Activated CD4-positive, CD25-positive, alpha-beta regulatory T cell treated with anti-CD3 and anti-CD28 coated beads, Interleukin-2, amount 50 U/mL, for 16 hours (primary cell): ENCODE measurements around the gene RSPH6A.
"Not testable (repeated sequence)": the region's sequence is repeated elsewhere in the genome, so short reads cannot be mapped to it uniquely, and the experiment has no call there.

Source experiments
- DNase-seq: peaks from one replicate; pipeline ENCODE4 v3.0.0-alpha.2; 2020; ENCODE audit warnings: low read depth, low spot score

RSPH6A gene

DNA sequence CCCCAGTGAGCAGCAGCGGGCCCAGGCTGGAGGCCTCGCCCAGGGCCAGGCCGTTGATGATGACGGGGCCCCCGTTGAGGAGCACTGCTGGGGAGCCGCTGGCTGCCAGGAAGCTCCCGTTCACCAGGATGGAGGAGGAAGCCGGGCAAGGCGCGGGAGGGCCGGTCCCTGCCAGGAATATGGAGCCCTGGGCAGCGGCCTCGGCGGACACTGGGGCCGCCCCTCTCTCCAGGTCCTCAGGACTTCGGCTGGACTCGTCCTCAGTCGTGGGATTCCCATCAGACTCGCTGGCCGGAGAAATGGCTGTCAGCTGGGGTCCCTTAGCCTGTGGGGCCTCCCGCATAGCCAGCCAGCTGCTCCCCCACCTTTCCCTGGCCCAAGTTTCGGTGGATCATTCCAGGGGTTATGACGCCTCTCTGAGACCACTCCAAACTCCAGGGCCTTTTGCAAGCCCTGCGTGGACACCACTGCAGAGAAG is 48.2 kb downstream of the RSPH6A start:
- DNase-seq = no peak

DNA sequence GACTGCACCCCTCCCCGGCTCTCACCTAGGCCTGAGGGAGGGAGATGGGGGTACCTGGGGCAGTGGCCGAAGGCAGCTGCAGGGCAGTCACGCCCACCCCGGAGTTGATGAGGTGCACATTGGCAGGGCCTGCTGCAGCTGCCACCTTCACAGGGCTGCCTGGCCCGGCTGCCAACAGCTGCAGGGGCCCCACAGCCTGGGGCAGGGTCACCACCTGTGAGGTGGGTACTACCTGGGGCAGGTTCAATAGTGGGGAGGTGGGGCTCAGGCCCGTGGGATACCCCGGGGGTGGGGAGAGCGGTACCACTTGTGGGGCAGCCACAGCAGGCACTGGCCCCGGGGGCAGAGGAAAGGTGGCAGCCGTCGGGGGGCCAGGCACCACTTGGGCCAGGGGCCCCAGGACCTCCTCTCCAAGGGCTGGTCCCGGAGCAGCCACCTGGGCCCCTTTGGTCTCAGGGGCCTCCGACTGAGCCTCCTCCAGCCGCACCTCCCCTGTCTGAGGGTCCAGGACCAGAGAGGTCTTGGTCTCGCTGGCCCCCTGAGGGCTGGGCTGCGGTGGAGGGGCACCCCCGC is 48.7 kb downstream of the RSPH6A start:
- DNase-seq = no peak

DNA sequence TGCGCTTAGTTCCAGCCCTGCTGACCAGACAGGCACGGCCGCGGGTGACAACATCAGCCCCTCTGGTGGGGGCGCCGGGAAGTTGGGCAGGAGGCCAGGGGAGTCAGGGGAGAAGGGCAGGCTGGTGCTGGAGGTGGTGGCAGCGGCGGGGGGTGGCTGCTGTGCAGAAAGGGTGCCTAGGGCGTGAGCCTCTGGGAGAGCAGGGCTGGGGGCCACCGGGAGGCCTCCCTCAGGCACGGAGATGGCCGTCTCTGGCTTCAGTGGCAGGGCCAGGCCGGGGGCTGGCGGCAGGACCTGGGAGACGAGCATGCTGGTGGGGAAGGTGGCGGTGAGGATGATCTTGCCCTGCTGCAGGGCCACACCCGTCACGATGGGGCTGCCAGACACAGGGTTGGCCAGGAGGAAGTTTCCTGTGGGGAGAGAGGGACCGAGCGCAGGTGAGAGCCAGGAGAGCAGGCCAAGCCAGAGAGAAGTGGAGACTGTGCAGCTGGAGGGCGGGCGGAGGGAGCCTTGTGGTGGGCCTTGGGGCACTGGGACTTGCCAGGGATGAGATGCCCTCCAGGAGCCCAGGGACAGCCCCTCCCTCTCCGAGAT is 49.3 kb downstream of the RSPH6A start:
- DNase-seq = no peak

DNA sequence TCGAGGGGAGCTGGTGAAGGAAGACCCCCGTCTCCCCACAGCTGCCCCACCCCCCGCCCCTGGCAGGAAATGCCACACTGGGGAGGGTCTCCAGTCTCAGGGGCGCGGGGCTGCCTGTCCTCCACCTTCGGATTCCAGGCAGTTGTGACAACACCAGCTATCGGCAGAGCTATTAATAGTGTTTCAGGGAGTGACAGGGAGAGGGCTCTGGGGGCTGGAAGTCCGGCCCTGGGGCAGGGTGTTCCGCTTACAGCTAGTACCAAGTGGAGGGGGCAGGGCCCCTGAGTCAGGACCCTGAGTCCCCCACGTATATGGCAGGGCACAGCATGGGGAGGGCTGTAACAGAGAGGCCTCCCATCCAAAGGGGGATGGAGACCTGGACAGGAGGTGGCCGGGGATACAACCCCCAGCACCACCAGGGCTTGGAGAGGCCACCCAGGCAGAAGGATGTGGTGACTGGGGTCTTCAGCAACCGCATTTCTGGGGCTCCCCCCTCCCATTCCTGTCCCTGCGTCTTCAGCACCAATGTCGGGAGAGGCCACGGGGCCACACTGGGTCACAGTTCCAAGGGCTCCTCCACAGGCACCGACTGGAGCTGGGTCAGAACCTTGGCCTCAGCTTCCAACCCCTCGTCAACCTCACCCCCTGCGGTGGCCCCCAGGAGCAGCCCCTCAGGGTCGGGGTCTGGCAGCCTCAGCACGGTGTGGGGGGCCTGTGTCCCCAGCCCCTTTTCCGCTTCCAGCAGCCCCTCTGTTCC is 50.0 kb downstream of the RSPH6A start:
- no peak for DNase-seq

DNA sequence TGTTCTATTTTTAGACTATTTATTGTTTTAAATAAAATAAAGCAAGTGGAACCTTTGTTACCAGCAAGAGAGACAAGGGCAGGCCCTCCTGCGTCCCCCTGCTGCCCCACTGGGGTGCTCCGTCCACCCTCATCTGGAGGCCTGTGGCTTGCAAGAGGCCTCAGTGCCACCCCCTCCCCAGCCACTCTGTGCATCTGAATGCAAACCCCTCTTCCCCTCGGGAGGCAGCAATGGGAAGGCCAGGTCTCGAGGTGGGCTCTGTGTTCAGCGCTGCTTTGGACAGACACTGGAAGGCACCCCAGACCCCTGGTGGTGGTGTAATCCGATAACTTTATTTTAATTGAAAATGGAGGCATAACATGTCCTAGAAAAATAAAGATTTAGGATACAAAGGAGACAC is 50.6 kb downstream of the RSPH6A start:
- no peak for DNase-seq

DNA sequence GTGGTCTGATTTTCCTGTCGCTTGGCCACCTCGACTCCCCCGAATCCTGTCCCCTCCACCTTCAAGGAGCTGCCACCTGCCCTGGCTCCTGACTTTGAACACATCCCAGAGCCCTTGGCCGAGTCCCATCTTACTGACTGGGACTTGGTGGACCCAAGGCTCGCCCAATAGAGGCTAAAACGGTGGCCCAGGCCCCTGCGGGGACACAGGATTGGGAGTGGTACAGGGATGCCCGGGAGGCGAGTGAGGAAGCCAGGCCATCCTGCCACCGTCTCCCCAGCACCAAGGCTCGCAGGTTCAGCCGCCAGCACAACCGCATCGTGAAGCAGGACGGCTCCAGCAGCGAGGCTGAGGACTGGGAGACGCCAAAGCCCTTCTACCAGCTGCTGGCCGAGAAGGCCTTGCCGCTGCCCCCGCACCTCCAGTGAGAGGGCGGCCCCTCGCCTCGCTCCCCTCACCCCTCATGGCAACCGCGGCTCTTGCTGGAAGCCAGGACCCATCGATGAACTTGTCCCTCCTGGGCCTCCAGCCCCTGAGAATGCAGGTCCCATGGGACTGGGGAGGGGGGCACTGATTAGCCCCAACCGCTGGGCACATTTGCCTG is 51.3 kb downstream of the RSPH6A start:
- no peak for DNase-seq

DNA sequence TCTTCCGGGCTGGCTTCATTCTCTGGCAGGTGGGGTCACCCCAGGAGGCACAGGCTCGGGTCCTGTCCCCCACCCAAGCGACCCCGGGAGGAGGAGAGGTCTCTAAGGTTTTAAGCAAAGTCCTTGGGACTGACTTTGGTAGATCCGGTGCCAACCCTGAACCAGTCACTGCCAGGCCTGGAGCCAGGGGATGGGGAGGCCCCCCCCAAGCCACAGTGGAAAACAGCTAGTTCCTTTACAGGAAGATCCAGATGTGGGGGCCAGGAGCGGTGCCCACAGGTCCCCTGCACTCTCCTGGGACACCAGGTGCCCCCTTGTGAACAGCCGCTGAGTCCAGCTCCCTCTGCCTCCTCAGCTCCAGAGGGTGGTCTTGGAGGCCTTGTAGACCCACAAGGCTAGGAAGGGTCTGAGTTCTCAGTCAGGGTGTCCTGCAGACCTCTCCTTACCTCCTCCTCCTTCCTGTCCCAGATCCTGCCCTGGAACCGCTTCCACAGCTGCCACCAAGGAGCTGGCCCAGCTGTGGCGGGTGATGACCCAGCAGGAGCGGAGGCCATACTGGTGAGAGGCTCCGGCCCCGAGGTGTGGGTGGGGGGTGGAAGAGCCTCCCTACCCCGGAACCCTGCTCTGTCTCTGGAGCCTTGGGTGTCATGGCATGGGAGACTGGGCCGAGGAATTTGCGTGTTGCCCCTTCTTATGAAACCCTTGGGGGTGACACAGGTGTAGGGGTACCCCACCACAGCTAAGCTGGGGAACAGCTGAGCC is 52.1 kb downstream of the RSPH6A start:
- DNase-seq = no peak

DNA sequence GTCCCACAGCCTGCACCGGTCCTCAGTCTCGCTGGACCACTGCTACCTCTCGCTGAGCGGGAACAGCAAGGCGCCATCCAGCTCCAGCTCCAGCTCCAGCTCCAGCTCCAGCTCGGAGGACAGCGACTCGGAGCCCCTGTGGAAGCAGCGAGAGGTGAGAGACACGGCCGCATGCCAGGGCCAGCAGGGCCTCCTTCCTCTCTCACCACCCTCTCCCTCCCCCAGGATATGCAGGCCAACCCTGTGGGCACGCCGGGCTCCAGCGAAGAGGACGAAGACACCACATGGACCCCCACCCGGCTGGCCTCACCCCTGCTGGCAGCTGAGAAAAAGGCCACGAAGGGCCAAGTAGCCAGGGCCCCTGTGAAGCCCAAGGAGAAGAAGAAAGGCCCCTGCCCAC is 53.4 kb downstream of the RSPH6A start:
- no peak for DNase-seq

DNA sequence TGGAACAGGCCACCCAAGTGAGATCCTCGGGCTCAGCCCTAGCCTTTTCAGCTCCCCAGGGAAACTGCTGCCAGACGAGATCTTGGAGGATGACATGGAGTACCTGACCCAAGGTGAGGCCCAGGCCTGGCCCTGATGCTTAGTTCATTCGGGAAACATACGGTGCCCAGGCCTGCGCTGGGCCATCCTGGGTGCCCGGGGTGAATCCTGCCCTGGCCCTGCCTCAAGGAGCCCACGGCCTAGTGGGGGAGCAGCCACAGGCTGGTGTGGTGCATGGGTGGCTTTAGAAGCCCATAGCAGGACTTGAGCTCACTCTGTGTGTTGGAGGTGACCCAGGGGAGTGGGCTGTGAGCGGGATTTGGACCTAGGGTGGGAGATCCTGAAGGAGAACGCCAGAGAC is 56.2 kb downstream of the RSPH6A start:
- DNase-seq = no peak

DNA sequence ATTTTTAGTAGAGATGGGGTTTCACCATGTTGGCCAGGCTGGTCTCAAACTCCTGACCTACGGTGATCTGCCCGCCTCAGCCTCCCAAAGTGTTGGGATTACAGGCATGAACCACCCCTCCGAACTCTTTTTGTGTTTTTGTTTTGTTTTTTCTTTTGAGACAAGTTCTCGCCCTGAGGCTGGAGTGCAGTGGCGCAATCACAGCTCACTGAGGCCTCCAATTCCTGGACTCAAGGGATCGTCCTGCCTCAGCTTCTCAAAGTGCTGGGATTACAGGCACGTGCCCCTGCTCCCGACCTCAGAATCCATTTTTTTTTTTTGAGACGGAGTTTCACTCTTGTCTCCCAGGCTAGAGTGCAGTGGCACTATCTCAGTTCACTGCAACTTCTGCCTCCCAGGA is 57.4 kb downstream of the RSPH6A start:
- no peak for DNase-seq

DNA sequence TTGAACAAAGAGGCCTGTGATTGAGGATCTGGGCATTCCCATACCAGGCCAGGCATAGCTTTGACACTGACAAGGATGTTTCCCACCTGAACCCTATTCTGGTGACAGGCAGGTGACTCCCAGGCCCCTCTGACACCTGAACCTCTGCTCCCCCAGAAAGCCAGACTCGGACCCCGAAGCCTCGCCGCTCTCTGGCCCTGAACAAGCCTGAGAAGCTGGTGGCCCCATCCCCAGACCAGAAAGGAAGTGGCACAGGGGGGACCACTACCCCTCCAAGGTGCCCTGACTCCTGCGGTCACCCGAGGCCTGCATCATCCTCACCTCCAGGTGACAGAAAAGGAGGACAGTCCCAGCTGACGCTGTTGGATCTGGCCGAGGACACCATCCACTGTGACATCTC is 60.8 kb downstream of the RSPH6A start:
- DNase-seq = no peak

DNA sequence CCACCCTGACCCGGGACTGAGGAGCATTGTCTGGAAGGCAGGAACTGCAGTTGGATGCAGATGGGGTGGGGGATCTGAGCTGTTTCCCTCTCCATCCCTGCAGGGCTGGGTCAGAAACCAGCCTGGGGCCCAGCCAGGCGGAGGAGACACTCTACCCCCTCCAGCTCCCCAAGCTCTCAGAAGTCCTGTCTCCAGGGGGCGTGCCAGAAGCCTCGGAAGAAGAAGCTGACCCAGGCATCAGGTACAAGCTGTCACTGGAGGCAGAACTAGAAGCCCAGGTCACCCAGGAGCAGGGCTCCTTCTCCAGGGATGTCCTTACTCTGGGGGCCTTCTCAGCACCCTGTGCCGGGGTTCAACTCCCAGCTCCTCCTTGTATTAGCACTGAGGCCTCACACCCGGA is 61.6 kb downstream of the RSPH6A start:
- DNase-seq = no peak

DNA sequence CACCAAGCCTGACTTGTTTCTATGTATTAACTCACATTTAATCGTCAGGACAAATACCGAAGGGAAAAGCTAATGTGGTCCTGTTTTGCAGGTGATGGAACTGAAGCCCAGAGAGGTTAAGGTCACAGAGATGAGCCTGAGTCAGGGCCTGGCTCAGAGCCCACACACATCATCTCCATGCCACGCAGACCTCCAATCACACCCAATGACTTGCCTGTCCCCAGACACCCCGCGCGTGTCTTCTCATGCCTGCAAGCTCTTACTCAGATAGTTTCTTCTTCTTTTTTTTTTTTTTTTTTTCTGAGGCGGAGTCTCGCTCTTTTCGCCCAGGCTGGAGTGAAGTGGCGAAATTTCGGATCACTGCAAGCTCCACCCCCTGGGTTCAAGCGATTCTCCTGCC is 62.5 kb downstream of the RSPH6A start:
- no peak for DNase-seq

DNA sequence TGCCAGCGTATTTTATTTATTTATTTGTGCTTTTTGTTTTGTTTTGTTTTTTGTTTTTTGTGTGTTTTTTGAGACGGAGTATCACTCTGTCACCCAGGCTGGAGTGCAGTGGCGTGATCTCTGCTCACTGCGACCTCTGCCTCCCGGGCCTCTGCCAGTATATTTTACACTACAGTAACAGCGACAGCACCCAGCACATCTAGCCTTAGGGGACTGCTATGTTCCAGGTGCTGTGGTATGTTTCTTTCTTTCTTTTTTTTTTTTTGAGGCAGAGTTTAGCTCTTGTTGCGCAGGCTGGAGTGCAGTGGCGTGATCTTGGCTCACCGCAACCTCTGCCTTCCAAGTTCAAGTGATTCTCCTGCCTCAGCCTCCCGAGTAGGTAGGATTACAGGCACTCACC is 63.6 kb downstream of the RSPH6A start:
- not testable (repeated sequence) for DNase-seq

DNA sequence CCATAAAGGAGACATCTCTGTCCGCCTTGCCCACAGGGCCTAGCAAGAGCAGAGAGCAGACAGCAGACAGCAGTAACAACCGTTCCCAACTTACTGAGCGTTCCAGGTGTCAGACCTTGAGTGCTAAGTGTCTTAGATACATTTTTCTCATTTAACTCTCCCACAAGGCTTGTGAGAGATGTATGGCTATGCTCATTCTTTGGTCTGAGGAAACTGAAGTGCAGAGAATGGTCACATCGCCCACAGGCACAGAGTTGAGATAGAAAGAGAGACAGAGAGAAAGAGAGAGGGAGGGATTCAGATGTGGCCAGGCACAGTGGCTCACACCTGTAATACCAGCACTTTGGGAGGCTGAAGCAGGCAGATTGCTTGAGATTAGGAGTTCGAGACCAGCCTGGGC is 67.6 kb downstream of the RSPH6A start:
- no peak for DNase-seq

DNA sequence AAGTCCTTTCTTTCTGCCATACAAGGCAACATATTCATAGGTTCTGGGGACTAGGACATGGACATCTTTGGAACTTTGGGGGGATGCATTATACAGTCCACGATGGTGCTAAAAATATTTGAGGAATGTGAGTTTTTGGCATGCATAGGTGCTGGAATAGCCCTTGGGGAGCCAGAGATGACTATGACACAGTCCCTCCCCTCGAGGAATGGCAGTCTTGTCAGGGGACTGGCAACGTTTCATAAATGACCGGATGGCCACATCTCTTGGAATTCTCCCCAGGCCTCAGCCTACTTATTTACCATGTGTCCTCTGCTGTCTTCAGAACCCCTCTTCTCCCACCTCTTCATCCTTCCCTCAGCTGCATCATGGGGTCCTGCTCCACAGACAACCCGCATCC is 68.2 kb downstream of the RSPH6A start:
- no peak for DNase-seq
